A673 (cell line): ENCODE measurements around the gene ABCA7.

Experiments used
- EZH2 ChIP-seq: fragments of 200-600 bp; sonication (generic); IDR thresholded peaks from 2 replicates; pipeline ENCODE4 v1.6.1; 2017; ENCODE audit warnings: borderline replicate concordance, low read depth, mild to moderate bottlenecking, mixed read lengths, antibody characterized with exemption, low read length; ENCODE audit not compliant: poor library complexity, severe bottlenecking
- TF ChIP-seq, protein P1 (sequence below): fragments of 300-800, 200-600 bp; sonication (generic); conservative IDR thresholded peaks from 2 replicates; pipeline ENCODE4 v1.5.1; 2017; ENCODE audit warnings: low read depth, mild to moderate bottlenecking, antibody characterized with exemption, low read length, moderate library complexity, mixed read lengths

DNA sequence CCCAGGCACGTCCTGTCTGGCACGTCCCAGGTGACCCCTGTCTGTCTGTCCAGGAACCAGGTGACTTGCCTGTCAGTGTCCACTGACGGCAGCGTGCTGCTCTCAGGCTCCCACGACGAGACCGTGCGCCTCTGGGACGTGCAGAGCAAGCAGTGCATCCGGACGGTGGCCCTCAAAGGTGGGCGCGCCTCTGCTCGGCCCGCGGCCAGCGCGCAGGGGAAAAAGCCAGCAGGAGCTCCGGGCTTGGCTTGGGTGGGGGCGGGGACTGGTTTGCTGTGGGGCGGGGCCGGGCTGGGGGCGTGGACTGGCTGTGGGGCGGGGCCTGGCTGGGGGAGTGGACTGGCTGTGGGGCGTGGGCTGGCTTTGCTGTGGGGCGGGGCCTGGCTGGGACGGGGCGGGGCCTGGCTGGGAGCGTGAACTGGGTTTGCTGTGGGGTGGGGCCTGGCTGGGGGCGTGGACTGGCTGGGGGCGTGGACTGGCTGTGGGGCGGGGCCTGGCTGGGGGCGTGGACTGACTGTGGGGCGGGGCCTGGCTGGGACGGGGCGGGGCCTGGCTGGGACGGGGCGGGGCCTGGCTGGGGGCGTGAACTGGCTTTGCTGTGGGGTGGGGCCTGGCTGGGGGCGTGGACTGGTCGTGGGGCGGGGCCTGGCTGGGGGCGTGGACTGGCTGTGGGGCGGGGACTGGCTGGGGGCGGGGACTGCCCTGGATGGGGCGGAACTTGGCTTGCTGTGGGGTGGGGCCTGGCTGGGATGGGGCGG is 48.6 kb upstream of the ABCA7 start:
- TF ChIP-seq, protein P1, sequence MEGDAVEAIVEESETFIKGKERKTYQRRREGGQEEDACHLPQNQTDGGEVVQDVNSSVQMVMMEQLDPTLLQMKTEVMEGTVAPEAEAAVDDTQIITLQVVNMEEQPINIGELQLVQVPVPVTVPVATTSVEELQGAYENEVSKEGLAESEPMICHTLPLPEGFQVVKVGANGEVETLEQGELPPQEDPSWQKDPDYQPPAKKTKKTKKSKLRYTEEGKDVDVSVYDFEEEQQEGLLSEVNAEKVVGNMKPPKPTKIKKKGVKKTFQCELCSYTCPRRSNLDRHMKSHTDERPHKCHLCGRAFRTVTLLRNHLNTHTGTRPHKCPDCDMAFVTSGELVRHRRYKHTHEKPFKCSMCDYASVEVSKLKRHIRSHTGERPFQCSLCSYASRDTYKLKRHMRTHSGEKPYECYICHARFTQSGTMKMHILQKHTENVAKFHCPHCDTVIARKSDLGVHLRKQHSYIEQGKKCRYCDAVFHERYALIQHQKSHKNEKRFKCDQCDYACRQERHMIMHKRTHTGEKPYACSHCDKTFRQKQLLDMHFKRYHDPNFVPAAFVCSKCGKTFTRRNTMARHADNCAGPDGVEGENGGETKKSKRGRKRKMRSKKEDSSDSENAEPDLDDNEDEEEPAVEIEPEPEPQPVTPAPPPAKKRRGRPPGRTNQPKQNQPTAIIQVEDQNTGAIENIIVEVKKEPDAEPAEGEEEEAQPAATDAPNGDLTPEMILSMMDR, result no peak
- no peak for TF ChIP-seq EZH2
